ENCODE data around the gene DCST1. TPM values are rescaled to one million over a fixed set of nuclear protein-coding genes. Genes with fewer than 3 reads are reported as not detected.

Gene DCST1
- total RNA-seq, 4 donors from 2014 or later, result 0.42 TPM; not detected in 3

DNA sequence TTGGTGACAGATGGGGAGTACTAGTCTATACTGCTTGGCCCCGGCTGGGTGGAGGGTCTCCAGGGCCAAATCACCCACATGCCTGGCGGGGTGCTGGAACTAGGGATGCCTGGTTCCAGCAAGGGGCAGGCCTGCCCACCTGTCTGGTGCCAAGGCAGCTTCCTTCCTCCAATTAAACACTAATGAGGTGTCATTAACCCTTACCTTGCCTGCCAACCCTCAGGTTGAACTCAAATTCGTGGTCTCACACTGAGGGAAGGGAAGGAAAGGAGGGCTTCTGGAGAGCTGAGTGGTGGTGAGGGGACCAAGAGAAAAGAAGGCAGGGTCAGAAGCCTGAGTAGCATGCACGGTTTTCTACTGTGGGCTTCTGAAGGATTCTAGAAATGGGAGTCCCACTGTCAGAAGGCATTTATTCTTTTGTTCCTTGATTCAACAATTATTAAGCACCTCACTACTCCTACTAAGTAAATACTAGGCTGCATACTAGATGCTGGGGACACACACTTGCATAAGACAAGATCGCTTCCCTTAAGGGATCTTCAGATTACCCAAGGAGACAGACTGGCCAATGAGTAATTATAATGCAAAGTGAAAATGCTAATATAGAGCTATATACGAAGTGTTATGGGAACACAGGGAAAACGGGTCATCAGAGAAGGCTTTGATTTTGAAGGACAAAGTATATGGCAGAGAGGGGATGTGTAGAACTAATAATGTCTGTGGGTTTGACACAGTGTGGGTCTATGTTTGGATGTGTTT is 39.1 kb downstream of the DCST1 start:
- TF ChIP-seq EP300 (IDR thresholded peaks at IDR 0.05) (no peak), POLR2A (IDR thresholded peaks at IDR 0.05; ENCODE audit: low read depth) (no peak), POLR2AphosphoS5 (IDR thresholded peaks at IDR 0.05) (no peak)
- TF ChIP-seq, protein P1, sequence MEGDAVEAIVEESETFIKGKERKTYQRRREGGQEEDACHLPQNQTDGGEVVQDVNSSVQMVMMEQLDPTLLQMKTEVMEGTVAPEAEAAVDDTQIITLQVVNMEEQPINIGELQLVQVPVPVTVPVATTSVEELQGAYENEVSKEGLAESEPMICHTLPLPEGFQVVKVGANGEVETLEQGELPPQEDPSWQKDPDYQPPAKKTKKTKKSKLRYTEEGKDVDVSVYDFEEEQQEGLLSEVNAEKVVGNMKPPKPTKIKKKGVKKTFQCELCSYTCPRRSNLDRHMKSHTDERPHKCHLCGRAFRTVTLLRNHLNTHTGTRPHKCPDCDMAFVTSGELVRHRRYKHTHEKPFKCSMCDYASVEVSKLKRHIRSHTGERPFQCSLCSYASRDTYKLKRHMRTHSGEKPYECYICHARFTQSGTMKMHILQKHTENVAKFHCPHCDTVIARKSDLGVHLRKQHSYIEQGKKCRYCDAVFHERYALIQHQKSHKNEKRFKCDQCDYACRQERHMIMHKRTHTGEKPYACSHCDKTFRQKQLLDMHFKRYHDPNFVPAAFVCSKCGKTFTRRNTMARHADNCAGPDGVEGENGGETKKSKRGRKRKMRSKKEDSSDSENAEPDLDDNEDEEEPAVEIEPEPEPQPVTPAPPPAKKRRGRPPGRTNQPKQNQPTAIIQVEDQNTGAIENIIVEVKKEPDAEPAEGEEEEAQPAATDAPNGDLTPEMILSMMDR (IDR thresholded peaks at IDR 0.05), result no peak
- intact Hi-C loops (cut with DNase I), result no loop called here
- Histone ChIP-seq H3K27me3 (no peaks in the 10 kb centered on the region), H3K27ac (replicated peaks in 1 of 4) (no peak overlapping the region), H3K36me3 (peaks cover 0 to 4% (median 0%) of the 10 kb centered on the region in 4 donors), H3K4me3 (no peak overlapping the region), H3K4me1 (peaks cover 18 to 25% (median 21%) of the 10 kb centered on the region in 4 donors), H3K9me3 (no peaks in the 10 kb centered on the region)
- WGBS, result 68% methylated on average over 7 of the region's 7 CpGs
- DNase-seq (ENCODE audit: extremely low spot score), result no peak

DNA sequence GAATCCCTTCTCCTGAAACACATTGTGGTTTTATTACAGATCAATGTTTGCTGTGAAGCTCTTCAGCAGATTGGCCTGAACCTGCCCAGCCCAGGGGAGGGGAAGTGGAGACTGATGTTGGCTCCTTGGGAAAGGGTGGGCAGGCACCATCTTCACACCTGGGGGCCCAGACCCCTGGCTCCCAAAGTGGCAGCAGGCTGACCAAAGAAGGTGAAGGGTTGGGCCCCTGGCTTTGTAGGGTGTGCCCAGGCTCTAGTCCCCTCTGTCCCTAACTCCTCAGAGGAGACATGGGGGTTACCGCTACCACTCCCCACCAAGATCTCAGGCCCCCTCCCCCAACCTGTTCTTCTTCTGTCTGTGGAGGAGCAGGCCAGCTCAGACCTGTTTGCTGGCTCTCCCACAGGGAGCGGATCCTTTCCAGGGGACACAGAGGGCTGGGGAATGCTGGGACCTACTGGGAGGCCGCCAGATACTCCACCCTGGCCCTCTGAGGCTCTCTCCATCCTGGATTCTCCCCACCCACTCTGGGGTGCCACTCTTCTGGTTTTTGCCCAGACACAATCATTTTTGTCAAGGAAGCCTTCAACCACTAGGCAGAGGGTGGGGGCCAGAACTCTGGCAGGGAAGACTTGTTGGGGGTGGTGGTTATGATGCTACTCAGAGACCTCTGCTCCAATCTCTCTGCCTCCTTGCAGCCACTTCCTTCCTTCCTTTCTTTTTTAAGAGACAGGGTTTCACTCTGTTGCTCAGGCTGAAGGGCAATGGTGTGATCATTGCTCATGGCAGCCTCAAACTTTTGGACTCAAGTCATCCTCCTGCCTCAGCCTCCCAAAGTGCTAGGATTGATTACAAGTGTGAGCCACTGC is 40.0 kb downstream of the DCST1 start:
- H3K36me3 ChIP-seq, result peaks cover 0 to 4% (median 0%) of the 10 kb centered on the region in 4 donors
- peaks cover 18 to 30% (median 26%) of the 10 kb centered on the region in 4 donors for H3K4me1 ChIP-seq
- no peaks in the 10 kb centered on the region for H3K27me3 ChIP-seq
- H3K4me3 ChIP-seq, result no peak overlapping the region
- no peak for DNase-seq (ENCODE audit: extremely low spot score)
- no peaks in the 10 kb centered on the region for H3K9me3 ChIP-seq
- 91% methylated on average over 3 of the region's 3 CpGs for WGBS
- TF ChIP-seq EP300 (IDR thresholded peaks at IDR 0.05), result no peak
- TF ChIP-seq POLR2AphosphoS5 (IDR thresholded peaks at IDR 0.05), result no peak
- TF ChIP-seq, protein P1 (IDR thresholded peaks at IDR 0.05), result no peak
- TF ChIP-seq POLR2A (IDR thresholded peaks at IDR 0.05; ENCODE audit: low read depth), result no peak
- intact Hi-C loops (cut with DNase I), result no loop called here
- no peak overlapping the region for H3K27ac ChIP-seq (replicated peaks in 1 of 4)

DNA sequence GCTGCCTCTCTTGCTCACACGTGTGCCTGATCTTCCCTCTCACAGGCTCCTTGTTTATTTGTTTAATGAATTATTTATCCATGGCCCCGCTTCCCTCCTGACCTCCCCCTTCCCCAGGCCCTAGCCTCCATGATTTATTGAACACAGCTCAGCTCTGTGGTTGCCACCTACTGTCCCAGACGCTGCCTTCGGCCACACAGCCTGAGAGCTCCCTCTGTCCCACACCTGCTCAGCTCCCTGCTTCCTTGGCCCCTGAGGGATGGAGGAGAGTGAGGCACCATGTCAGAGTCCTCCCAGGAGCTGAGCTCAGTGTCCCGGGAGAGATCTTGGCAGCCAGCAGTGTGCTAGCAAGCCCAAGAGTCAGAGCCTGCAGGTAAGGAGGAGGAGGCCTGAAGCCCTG is 41.9 kb downstream of the DCST1 start:
- intact Hi-C loops (cut with DNase I), result no loop called here
- Histone ChIP-seq H3K27ac (replicated peaks in 1 of 4) (no peak overlapping the region), H3K9me3 (no peaks in the 10 kb centered on the region), H3K36me3 (no peaks in the 10 kb centered on the region), H3K27me3 (peaks cover 6 to 18% (median 15%) of the 10 kb centered on the region in 4 donors), H3K4me1 (peaks cover 30 to 39% (median 37%) of the 10 kb centered on the region in 4 donors), H3K4me3 (no peak overlapping the region)
- TF ChIP-seq POLR2A (IDR thresholded peaks at IDR 0.05; ENCODE audit: low read depth) (no peak), POLR2AphosphoS5 (IDR thresholded peaks at IDR 0.05) (no peak), EP300 (IDR thresholded peaks at IDR 0.05) (no peak)
- TF ChIP-seq, protein P1 (IDR thresholded peaks at IDR 0.05), result no peak
- no peak for DNase-seq (ENCODE audit: extremely low spot score)
- WGBS, result 74% methylated on average over 5 of the region's 5 CpGs

DNA sequence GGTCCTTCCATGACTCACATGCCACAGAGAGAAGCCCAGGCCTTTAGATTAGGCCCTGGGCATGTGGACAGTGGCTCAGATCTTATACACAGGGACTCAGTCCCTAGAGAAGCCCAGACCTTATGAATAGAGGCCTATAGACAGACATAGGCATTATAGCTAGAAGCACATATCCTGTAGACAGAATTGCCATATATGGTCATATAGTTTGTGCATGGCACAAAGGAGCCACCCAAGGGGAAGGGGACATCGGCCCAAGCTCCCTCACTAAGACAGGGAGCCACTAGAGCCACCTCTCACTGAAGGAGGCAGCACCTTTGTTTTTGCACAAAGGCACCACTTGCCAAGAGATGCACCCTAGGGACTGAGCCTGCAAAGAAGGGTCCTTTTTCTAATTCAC is 42.7 kb downstream of the DCST1 start:
- WGBS, result no CpG with 5 or more reads among the region's 1 CpG
- Histone ChIP-seq H3K9me3 (no peaks in the 10 kb centered on the region), H3K4me1 (peaks cover 30 to 39% (median 37%) of the 10 kb centered on the region in 4 donors), H3K36me3 (no peaks in the 10 kb centered on the region), H3K27me3 (peaks cover 12 to 26% (median 23%) of the 10 kb centered on the region in 4 donors), H3K4me3 (no peak overlapping the region), H3K27ac (replicated peaks in 1 of 4) (no peak overlapping the region)
- no peak for DNase-seq (ENCODE audit: extremely low spot score)
- TF ChIP-seq EP300 (IDR thresholded peaks at IDR 0.05) (no peak), POLR2AphosphoS5 (IDR thresholded peaks at IDR 0.05) (no peak), POLR2A (IDR thresholded peaks at IDR 0.05; ENCODE audit: low read depth) (no peak)
- TF ChIP-seq, protein P1 (IDR thresholded peaks at IDR 0.05), result no peak
- intact Hi-C loops (cut with DNase I), result no loop called here

Data from esophagus muscularis mucosa (tissue), 4 donors.